NCI-H2081 (cell line): ENCODE data around the gene SYNPR.
"Not testable (repeated sequence)": the region's sequence is repeated elsewhere in the genome, so short reads cannot be mapped to it uniquely, and the experiment has no call there.

ENCODE experiments used
- DNase-seq, 2 experiments: peaks; one replicate each; lab custom pipeline; 2025; lab: John Stamatoyannopoulos, UW

Gene SYNPR

GRCh38 chr3:63278171-63279004 lies at the start of gene SYNPR:
TSS of gene SYNPR (plus strand) at chr3:63278308.
- DNase-seq, result no peak

DNA sequence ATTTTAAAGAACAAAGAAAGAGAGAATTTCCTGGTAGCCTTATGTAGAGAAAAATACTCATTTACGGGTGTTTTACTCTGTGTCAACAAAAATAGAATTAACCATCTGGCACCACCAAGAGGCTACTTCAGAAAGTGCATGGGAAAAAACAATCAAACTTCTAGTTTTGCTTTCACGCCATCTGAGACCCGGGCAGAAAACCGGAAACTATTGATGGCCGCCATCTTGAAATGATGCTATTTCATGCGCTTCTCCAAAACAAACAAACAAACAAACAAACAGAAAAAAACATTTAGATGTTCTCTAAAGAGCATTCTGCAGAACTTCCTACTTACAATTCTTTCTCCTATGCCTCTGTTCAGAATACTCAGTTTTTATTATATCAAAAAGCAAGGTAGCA lies 49.4 kb upstream of the SYNPR start:
- peak; percentile 40 to 68 for DNase-seq

GRCh38 chr3:63230146-63230545 lies 48.0 kb upstream of the SYNPR start:
- DNase-seq, result no peak

DNA sequence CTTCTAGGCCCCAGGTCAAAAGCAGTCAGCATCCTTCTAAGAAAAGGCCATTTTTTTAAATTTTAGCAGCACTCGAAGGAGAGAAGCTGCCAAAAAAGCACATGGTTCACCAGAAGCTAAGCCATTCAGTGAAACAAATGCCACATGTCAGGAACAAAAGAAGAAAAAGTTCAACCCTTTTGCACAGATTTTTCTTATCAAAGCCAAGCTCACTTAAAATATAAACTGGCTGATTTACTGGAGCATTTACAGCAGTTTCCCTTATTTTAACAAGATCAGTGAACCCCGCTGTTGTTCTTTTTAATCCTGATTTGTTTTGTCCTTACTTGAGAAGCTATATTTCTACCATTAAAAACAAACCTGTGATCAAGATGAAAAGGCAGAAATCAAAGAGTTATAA lies 46.5 kb upstream of the SYNPR start:
- DNase-seq, result no peak

- DNase-seq, result no peak
Measured at GRCh38 chr3:63232764-63233396, 45.2 kb upstream of the SYNPR start.

DNA sequence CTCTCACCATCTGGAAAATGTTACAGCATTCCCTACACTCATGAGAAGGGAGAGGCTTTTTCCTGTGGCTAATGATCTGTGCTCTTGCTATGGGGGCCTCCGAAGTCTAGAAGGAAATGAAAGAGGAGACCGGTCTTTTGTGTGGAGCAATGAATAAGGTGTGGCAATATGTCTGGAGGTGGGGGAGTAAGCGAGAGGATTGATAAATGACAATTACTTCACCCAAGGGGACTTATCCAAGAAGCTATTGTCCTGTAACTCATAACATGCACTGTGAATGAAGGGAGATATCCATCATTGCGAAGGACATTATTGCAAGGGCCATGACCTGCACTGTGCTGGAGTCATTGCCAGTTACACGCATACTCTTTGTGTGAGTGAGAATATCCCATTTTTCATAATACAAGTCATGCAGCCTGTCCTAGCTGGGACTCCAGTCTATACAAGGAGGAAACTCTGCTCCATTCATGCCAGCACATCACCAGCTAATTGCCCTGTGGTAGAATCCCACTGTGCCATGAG lies 37.7 kb upstream of the SYNPR start:
- no peak for DNase-seq

DNA sequence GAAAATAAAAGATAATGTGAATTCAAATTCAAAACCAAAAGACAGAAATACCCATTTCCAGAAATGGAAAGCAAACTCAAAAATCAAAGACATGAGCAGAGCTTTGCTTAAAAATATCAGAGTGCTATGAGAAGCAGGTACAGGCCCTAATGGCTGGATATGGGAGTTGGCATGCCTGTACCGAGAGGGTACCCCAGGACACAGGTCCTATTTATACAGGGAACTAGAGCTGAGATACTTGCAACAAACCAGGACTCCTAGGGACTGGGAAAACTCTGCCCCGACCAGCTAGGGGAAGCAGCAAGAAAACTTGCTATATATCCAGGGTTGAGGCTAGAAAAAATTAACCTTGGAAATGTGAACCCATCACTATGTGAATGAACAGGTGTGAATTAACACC lies 36.0 kb upstream of the SYNPR start:
- no peak for DNase-seq

GRCh38 chr3:63244486-63244885 lies 33.6 kb upstream of the SYNPR start:
- no peak for DNase-seq

GRCh38 chr3:63245726-63246241 lies 32.3 kb upstream of the SYNPR start:
- no peak for DNase-seq

- no peak for DNase-seq
Measured at GRCh38 chr3:63248015-63248414, 30.1 kb upstream of the SYNPR start.

DNA sequence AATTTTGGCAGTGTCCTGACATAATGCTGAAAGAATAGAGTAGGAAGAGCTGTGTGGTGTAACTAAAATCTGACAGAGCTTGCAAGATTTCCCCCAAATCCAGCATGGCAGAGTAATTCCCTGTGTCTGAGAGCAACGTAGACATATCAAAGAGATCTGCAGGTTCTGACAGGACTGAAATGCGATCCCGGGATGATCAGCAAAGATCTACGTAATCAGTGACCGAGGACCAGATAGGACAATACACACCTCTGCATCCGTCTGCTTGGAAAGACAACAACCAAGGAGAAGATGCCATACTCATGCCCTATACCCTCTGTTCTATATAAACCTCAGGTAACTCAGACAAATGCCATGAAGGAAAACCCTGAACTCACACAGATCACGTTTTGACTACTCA lies 26.6 kb upstream of the SYNPR start:
- no peak for DNase-seq

DNA sequence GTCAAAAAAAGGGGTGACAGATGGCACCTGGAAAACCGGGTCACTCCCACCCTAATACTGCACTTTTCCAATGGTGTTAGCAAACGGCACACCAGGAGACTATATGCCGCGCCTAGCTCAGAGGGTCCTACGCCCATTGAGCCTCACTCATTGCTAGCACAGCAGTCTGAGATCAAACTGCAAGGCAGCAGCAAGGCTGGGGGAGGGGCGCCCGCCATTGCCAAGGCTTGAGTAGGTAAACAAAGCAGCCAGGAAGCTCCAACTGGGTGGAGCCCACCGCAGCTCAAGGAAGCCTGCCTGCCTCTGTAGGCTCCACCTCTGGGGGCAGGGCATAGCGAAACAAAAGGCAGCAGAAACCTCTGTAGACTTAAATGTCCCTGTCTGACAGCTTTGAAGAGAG lies 22.3 kb upstream of the SYNPR start:
- not testable (repeated sequence) for DNase-seq

DNA sequence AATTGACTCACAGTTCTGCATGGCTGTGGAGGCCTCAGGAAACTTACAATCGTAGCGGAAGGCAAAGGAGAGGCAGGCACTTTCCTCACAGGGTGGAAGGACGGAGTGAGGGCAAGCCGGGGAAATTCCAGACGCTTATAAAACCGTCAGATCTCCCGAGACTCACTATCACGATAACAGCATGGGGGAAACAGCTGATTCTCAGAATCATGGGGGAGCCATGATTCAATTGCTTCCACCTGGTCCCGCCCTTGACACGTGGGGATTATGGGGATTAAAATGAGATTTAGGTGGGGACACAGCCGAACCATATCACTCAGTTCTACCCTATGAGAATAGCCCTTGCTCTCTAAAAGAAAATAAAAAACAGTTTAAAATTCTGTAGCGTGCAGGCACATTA lies 13.4 kb upstream of the SYNPR start:
- no peak for DNase-seq

- no peak for DNase-seq
Measured at GRCh38 chr3:63274359-63274758, 3.7 kb upstream of the SYNPR start.

DNA sequence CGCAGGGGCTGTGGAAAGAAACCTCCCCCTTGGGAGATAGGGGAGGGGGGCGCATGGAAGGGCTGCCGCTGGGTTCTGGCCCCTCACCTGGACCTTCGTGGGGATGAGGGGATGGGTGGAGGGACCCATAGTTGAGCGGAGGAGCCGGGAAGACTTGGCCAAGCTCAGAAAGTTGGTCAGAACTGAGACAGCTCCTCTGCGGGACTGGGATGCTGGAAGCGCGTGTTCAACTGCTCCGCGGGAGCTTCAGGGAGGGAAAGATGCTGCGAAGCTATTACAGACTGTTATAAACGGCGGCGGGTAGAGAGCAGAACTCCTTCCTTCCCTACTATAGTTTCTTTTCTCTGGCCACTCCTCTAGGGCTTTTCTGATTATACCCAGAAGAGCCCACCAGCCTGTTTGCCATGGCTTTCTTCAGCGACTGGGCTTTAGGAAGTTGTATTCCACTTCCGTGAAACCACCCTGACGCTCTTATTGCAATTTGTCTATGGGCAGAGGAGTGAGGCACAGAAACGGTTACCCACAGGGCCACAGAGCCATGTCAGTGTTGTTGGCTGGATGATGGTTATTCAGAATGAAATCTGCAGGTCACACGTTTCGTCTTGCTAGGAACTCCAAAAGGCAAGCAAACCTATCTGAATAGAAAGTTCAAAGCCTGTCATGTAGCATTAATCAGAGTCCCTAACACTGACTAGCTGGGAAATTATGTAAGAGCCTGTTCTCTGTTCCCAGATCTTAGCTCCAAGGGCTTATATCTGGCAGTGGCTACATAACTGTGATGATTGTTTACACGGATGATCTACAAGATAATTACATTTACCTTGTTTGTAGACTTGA lies 1.1 kb downstream of the SYNPR start:
- no peak for DNase-seq

- no peak for DNase-seq
Measured at GRCh38 chr3:63287610-63288009, 9.5 kb downstream of the SYNPR start.

DNA sequence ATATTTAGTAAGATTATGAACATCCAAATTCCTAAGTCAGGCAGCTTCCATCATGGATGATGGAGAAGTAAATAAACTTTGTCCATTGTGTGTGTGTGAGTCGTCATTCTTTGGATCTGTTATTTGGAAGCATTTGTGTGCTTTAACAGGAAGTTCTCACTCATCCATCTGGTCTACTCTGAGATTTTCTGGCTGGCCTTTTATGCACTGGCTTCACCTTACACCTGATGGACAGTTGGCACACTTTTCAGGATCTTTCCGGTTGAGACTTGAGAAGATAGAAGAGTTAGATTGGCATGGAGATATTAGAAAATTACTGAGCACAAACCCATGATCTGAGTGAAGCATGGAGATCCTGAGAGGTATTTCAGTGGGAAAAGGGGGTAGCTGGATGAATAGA lies 12.6 kb downstream of the SYNPR start:
- no peak for DNase-seq

- no peak for DNase-seq
Measured at GRCh38 chr3:63294332-63294731, 16.2 kb downstream of the SYNPR start.

- no peak for DNase-seq
Measured at GRCh38 chr3:63295356-63295755, 17.2 kb downstream of the SYNPR start.

DNA sequence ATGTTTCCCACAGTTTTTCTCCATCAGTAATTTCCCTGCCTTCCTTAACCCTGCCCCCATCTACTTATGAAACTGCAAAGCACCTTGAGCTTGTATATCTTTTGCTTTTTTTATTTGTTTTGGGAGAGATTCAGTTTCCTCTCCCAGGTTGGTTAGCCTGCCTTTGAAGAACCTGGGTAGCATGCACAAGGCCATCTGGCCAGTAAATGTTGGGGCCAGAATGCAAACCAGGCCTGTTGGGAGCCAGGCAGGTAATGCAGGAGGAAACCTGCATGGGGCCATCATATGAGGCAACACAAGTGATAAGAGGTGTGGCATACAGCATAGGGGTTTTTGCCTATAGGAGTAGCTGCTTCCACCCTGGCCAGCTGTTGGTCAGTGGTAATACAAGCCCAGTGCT lies 17.7 kb downstream of the SYNPR start:
- DNase-seq, result no peak

GRCh38 chr3:63296249-63296648 lies 18.1 kb downstream of the SYNPR start:
- no peak for DNase-seq

DNA sequence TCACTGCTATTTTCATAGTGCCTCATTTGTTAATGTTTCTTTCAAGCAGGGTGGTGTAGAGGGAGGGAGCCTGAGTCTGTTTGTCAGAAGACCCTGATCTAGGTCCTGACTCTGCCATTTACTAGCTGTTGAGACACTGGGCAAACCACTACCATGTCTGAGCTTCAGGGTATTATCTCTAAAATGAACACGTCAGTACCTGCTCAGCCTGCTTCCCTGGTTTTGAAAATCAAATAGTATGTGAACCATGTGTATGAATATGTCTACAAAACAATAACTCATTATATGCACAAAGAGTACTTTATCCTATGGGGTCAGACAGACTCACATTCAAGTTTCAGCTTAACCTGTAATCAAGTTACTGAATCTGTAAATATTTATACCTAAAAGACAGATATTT lies 25.1 kb downstream of the SYNPR start:
- no peak for DNase-seq
